GM21390 (cell line): ENCODE data around the gene STPG3.

Experiments used
- ATAC-seq: cut with Tn5 transposase; IDR thresholded peaks from one replicate; pipeline ENCODE4 v1.9.1; 2021; ENCODE audit not compliant: unreplicated experiment

The STPG3 gene

DNA sequence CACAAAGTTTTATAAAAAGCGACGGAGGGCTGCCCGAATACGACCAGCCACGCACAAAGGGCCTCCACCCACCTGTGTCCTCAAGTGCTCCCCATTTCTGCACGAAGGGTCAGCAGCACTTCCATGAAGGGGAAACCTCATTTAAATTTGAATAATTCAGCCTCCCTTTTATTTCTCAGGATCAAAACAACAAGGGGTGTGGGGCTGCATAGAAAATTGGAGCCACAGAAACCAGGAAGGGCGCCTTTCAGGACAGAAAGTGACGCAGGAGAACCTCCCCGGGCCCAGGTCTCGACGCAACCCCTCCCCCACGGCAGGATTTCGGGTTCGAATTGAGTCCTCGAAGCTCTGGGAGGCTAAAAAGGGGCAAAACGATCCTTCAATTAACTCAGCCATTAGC, 48.9 kb downstream of the STPG3 start:
- no peak for ATAC-seq

- ATAC-seq: no peak
These were observed 49.5 kb downstream of the STPG3 start for GRCh38 chr9:137300567-137301080.

DNA sequence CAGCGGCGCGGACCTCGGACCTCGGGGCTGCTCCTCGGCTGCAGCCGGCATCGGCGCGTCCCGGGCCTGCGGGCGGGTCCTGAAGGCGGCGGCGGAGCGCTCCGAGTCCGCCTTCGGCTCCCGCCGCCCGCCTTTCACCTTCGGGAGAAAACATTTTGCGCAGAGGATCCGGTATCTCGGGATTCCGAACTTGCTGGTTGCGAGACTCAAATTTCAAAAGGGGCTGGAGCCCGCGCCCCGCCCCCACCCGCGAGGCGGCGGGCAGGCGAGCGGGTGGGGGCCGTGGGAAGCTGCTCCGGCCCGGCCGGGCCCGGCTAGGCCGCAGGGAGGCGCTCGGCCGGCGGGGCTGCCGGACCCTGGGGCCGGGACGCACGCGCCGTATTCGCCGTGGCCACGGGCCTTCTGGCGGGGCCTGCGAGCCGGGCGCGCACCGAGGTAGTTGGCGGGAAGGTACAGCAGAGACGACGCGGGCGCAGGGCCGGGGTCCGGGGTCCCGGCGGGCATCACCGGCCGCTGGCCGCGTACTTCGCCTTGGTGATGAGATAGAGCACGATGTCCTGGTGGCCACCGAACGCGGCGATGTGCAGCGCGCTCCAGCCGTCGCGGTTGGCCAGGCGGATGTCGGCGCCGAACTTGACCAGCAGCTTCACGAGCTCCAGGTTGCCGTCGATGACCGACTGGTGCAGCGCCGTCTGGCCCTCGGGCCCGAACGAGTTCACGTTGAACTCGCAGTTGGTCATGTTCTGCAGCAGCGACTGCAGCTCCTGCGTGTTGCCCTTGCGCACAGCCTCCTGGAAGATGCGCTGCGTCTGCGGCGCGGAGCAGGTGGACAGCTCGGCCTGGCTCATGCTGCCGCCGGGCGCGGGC, 50.2 kb downstream of the STPG3 start:
- ATAC-seq: peak; percentile 5

DNA sequence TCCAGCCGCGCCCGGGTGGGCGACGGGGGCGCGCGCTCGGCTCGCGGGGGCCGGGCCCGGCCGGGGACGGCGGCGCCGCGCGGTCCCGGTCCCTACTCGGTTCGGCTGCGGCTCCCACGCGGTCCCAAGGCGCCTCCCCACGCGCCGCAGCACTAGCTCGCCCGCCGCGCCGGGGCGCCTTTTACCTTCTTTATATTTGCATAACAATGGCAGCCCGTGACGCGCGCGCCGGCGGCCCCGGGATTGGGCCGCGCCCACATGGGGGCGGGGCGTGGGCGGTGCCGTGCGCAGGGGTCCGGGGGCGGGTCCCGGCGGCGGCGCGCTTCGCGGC, 51.0 kb downstream of the STPG3 start, which contains the start of gene NRARP:
Gene NRARP (minus strand): TSS at position 154 of the 331 bp plus-strand sequence. CDS start 343 bp downstream, outside the sequence.
- peak; percentile 64 for ATAC-seq

GRCh38 chr9:137302449-137303150, 51.5 kb downstream of the STPG3 start:
- peak; percentile 34 for ATAC-seq
